Anterior cingulate cortex (tissue), 58 donors: ENCODE data around the gene RPS18.

Source experiments
- DNase-seq, 58 donors: peaks; one replicate each; lab custom pipeline; 2025; lab: John Stamatoyannopoulos, UW

The RPS18 gene

GRCh38 chr6:33288921-33289783 lies 17.3 kb downstream of the RPS18 start, which contains the start of the genes PFDN6 and WDR46:
TSS of gene PFDN6 (plus strand) at chr6:33289601. CDS start at chr6:33289857, 256 bp downstream.
TSS of gene WDR46 (minus strand) at chr6:33289239. CDS start at chr6:33289170, 69 bp downstream.
- peak in 57 of 58 donors; percentile 31 to 99 (median 85) for DNase-seq

- no peak for DNase-seq
Observed at GRCh38 chr6:33289784-33290315, 18.0 kb downstream of the RPS18 start.

DNA sequence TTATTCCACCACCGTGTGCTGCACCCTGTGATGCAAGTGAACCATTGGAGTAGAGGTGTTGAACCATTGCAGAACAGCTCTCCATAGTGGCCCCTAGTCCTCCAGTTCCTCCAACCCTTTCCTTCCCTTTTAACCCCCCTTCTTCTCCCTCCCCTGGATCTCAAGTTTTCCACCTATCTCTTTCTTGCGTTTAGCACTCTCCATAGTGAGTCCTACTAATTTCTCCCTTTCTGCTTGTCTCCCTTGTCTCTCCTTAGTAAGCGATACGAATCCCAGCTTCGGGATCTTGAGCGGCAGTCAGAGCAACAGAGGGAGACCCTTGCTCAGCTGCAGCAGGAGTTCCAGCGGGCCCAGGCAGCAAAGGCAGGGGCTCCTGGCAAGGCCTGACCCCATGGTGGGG lies 18.6 kb downstream of the RPS18 start:
- no peak for DNase-seq

- no peak for DNase-seq
Observed at GRCh38 chr6:33292996-33293682, 21.3 kb downstream of the RPS18 start.

DNA sequence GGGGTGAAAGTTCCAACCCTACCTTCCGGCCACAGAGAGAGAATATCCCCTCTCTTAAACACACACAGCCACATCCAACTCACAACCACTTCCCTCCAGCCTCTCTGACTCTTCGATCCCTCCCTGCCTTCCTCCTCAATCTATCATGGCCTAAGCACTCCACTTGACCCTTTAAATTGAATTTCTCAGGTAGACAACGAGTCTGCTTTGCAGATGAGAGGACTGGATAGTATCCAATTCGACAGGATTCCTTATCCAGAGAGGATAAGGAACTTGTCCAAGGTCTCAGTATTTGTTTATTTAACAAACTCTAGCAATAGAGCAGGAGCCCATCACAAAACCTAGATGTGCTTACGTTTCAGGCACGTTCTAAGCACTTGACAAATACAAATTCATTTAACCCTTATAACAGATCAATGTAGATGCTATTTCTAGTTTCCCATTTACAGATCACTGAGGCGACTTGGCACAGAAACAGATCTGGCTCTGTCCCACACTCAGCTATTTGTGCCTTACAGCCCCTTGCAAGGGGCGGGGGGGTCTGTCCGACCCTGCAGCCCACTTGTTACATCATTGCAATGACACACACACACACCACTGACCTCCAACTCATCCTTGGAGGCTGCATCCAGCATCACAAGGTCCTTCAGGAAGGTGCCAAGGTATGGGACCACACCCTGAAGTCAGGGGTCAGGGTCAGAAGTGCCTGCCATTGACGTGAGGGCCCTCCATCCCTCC lies 22.4 kb downstream of the RPS18 start:
- DNase-seq = no peak

GRCh38 chr6:33295621-33296369 lies 23.9 kb downstream of the RPS18 start:
- no peak for DNase-seq

- no peak for DNase-seq
Observed at GRCh38 chr6:33296797-33297405, 25.0 kb downstream of the RPS18 start.

GRCh38 chr6:33297406-33297955 lies 25.6 kb downstream of the RPS18 start:
- peak in 6 of 58 donors; percentile 11 to 53 (median 26) for DNase-seq

- peak in 36 of 58 donors; percentile 6 to 73 (median 40) for DNase-seq
Observed at GRCh38 chr6:33297956-33298772, 26.3 kb downstream of the RPS18 start.

GRCh38 chr6:33298773-33299236 lies 26.9 kb downstream of the RPS18 start, which contains the start of gene RGL2:
TSS of gene RGL2 (minus strand) at chr6:33298942. CDS start at chr6:33298610, 332 bp downstream.
- peak in 53 of 58 donors; percentile 22 to 89 (median 78) for DNase-seq

DNA sequence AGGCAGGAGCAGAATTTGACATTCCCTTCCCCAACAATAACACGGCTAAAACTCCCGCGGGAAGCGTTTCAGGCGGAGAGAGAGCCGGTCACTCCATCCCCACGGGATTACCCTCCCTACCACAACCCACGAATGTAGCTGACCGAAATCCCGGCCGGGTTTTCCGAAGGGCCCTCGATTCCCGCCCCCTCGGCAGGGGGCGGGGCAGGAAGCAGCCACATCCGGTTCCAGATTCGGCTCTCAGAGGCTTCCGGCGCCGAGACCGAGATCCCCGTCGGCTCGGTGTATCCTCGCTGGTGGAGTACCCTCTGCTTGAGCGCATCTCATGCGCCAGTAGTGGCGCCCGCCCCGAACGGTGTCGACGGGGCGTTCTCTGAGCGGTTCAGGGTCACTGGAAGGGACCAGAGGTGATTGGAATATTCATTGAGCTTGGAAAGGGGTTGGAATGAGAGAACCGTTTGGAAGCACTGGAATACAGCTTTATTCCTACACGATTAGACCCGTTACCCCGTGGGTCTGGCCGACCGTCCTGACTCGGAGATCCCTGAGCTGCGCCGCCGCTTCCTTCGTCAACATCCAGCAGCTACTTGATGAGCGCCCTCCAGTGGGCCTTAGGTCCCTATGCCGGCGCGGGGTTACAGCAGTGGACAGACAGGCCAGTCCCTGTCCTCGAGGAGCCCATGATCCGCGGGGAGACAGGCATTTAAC lies 27.5 kb downstream of the RPS18 start:
- DNase-seq = peak; percentile 45 to 94 (median 85)

GRCh38 chr6:33301877-33302276 lies 30.0 kb downstream of the RPS18 start:
- no peak for DNase-seq

GRCh38 chr6:33304216-33304615 lies 32.3 kb downstream of the RPS18 start:
- no peak for DNase-seq

DNA sequence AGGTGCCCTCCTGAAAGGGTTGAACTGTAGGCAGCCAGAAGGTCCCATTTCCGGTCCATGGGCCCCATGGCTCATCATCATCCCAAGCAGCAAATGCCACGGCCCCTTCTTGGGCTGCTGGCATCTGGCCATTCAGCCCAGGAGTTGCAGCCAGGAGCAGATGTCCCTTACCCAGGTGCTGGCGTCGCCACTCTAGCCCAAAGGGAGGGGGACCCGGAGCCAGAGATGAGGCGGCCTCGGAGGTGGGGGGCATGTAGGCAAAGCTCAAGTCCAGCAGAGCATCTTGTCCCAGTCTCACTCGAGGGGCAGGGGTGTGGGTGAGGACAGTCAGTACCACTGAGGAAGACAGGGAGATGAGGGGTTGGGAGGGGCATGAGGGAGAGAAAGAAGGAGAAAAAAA lies 33.2 kb downstream of the RPS18 start:
- DNase-seq = no peak

GRCh38 chr6:33306356-33306755 lies 34.5 kb downstream of the RPS18 start:
- no peak for DNase-seq

DNA sequence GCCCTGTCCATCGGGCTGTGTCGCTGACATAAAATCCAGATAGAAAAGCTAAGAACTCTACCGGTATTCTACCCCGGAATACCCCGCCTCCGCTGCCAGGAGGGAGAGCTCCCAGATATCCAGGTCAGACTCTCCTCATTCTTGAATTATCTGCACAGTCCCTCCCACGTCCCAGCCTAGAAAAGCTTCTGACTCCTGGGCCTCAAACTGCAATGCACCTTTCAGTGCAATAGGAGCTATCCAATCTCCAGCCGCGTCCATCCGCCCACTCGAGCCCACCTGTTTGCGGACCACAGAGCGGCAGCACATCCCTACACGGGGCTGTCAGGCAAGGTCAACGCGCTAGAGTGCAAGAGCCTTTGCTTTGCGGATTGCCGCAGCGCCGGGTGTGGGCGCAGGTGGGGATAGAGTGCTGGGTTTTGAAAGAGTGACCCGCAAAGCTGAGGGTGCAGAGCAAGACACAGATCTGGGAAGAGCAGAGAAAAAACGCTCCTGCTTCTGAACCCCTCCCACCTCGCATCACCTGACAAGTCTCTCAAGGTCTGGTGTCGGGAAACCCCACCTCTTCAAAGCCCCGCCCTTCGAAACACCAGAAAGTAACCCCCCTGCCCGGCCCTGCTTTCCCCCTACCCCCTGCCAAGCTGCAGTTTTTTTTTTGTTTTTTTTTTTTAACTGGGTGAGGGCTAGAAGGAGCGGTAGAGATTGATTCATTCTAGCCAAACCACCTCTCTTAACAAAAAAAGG lies 40.7 kb downstream of the RPS18 start:
- DNase-seq = peak in 49 of 58 donors; percentile 8 to 75 (median 49)
